ENCODE data around the gene LRRFIP2. TPM values are rescaled to one million over a fixed set of nuclear protein-coding genes. Genes with fewer than 3 reads are reported as not detected.
"Not testable (repeated sequence)": the region's sequence is repeated elsewhere in the genome, so short reads cannot be mapped to it uniquely, and the experiment has no call there.

Gene LRRFIP2
- total RNA-seq, 1 donor from 2014 or later = 68.5 TPM

GRCh38 chr3:37210230-37210629 lies 35.8 kb upstream of the LRRFIP2 start:
- no peak for DNase-seq (ENCODE audit: extremely low spot score, unreplicated experiment)
- no peak for TF ChIP-seq CTCF (conservative IDR thresholded peaks at IDR 0.05)
- Mint-ChIP-seq H3K27ac (no peak overlapping the region), H3K9me3 (no peaks in the 10 kb centered on the region), H3K27me3 (no peaks in the 10 kb centered on the region), H3K36me3 (no peaks in the 10 kb centered on the region), H3K4me3 (no peak overlapping the region), H3K4me1 (ENCODE audit: unreplicated experiment) (peaks cover 3% of the 10 kb centered on the region)

- H3K27me3 Mint-ChIP-seq; H3K4me3 Mint-ChIP-seq; H3K4me1 Mint-ChIP-seq (ENCODE audit: unreplicated experiment); H3K27ac Mint-ChIP-seq; DNase-seq (ENCODE audit: extremely low spot score, unreplicated experiment); H3K9me3 Mint-ChIP-seq; H3K36me3 Mint-ChIP-seq: not testable (repeated sequence)
Observed at GRCh38 chr3:37208576-37208975, 34.2 kb upstream of the LRRFIP2 start.

- H3K27me3 Mint-ChIP-seq, H3K4me3 Mint-ChIP-seq: not testable (repeated sequence)
Observed at GRCh38 chr3:37208008-37208407, 33.6 kb upstream of the LRRFIP2 start.

GRCh38 chr3:37206041-37206440 lies 31.7 kb upstream of the LRRFIP2 start:
- DNase-seq (ENCODE audit: extremely low spot score, unreplicated experiment); H3K4me1 Mint-ChIP-seq (ENCODE audit: unreplicated experiment): not testable (repeated sequence)

More at GRCh38 chr3:37208008-37208407, 33.6 kb upstream of the LRRFIP2 start:
- not testable (repeated sequence) for H3K4me1 Mint-ChIP-seq (ENCODE audit: unreplicated experiment); H3K27ac Mint-ChIP-seq; H3K36me3 Mint-ChIP-seq; H3K9me3 Mint-ChIP-seq; DNase-seq (ENCODE audit: extremely low spot score, unreplicated experiment)

GRCh38 chr3:37204314-37204713 lies 29.9 kb upstream of the LRRFIP2 start:
- Mint-ChIP-seq H3K27me3 (no peaks in the 10 kb centered on the region), H3K36me3 (no peaks in the 10 kb centered on the region), H3K4me1 (ENCODE audit: unreplicated experiment) (peaks cover 5% of the 10 kb centered on the region), H3K27ac (no peak overlapping the region), H3K9me3 (no peaks in the 10 kb centered on the region), H3K4me3 (no peak overlapping the region)
- no peak for DNase-seq (ENCODE audit: extremely low spot score, unreplicated experiment)
- no peak for TF ChIP-seq CTCF (conservative IDR thresholded peaks at IDR 0.05)

More at GRCh38 chr3:37206041-37206440, 31.7 kb upstream of the LRRFIP2 start:
- H3K27me3 Mint-ChIP-seq, H3K9me3 Mint-ChIP-seq, H3K4me3 Mint-ChIP-seq, H3K27ac Mint-ChIP-seq, H3K36me3 Mint-ChIP-seq: not testable (repeated sequence)

- Mint-ChIP-seq H3K36me3 (no peaks in the 10 kb centered on the region), H3K4me3 (no peak overlapping the region), H3K9me3 (peaks cover 8% of the 10 kb centered on the region), H3K4me1 (ENCODE audit: unreplicated experiment) (peaks cover 26% of the 10 kb centered on the region), H3K27me3 (no peaks in the 10 kb centered on the region), H3K27ac (no peak overlapping the region)
- no peak for TF ChIP-seq CTCF (conservative IDR thresholded peaks at IDR 0.05)
- no peak for DNase-seq (ENCODE audit: extremely low spot score, unreplicated experiment)
Observed at GRCh38 chr3:37202035-37202434, 27.7 kb upstream of the LRRFIP2 start.

- H3K27me3 Mint-ChIP-seq = no peaks in the 10 kb centered on the region
- no peak for DNase-seq (ENCODE audit: extremely low spot score, unreplicated experiment)
- TF ChIP-seq CTCF (conservative IDR thresholded peaks at IDR 0.05) = no peak
- no peak overlapping the region for H3K4me3 Mint-ChIP-seq
- peaks cover 35% of the 10 kb centered on the region for H3K4me1 Mint-ChIP-seq (ENCODE audit: unreplicated experiment)
- H3K36me3 Mint-ChIP-seq = no peaks in the 10 kb centered on the region
- no peak overlapping the region for H3K27ac Mint-ChIP-seq
- H3K9me3 Mint-ChIP-seq = peaks cover 15% of the 10 kb centered on the region
Observed at GRCh38 chr3:37200141-37200540, 25.8 kb upstream of the LRRFIP2 start.
